K562 (cell line): ENCODE measurements around the gene KDM2A. TPM values are rescaled to one million over a fixed set of nuclear protein-coding genes. Genes with fewer than 3 reads are reported as not detected.
"Not testable (repeated sequence)": the region's sequence is repeated elsewhere in the genome, so short reads cannot be mapped to it uniquely, and the experiment has no call there.

Experiments
- ATAC-seq: fragments of 200-7000 bp; cut with Tn5 transposase; 3 replicates; pipeline ENCODE4 v1.9.1; 2020; ENCODE audit warnings: moderate library complexity
- BruUV-seq: library from RNA; stranded (reverse); fragments of 400-500 nt; replicated peaks from 2 replicates; lab custom pipeline; 2021; lab: Mats Ljungman, UMichigan
- CTCF ChIA-PET: fragments of 300-600 bp; formaldehyde crosslinking; extraction: SDS; loops from one replicate; lab custom pipeline; 2021; ENCODE audit warnings: low intra/inter-chr PET ratio; lab: Yijun Ruan, JAX
- POLR2A ChIA-PET: fragments of 300-600, 350-650 bp; sonication (Branson Sonifier 250); formaldehyde crosslinking; extraction: SDS; loops from one replicate; lab custom pipeline; 2021; ENCODE audit warnings: antibody characterized with exemption, inconsistent platforms; lab: Yijun Ruan, JAX
- DNase-seq, 4 experiments: peaks; one replicate each; pipeline versions ENCODE4 v3.0.0 to v3.0.0-alpha.2; 2011 to 2018; ENCODE audit warnings: low spot score in 3 of 4, mixed read lengths in 3 of 4; ENCODE audit errors: extremely low read depth in 1 of 4
- FAIRE-seq: peaks from 2 replicates; lab custom pipeline; 2011; peaks lifted over from hg19 to GRCh38; lab: Jason Lieb, UNC
- H2AFZ ChIP-seq: 2 replicates; pipeline ENCODE4 v1.6.0; 2011; ENCODE audit warnings: low read depth, low read length, control low read depth, inconsistent platforms
- H3K27ac ChIP-seq: fragments of 200-600 bp; 3 replicates; pipeline ENCODE4 v1.8.0; 2011; ENCODE audit warnings: low read depth, mild to moderate bottlenecking, control low read depth, inconsistent platforms, low read length, moderate library complexity, mixed read lengths; ENCODE audit errors: extremely low read depth
- H3K27me3 ChIP-seq, 2 experiments: fragments of 300-600 bp in 1 of 2; 2 replicates in 1 of 2; 3 replicates in 1 of 2; pipeline versions ENCODE4 v1.6.0 to v1.8.0; 2011; ENCODE audit warnings: inconsistent platforms in 2 of 2, low read length in 2 of 2, mild to moderate bottlenecking in 1 of 2, mixed read lengths in 1 of 2, moderate library complexity in 1 of 2; ENCODE audit not compliant: control insufficient read depth in 2 of 2, insufficient read depth in 2 of 2
- H3K36me3 ChIP-seq: fragments of 300-600 bp; 3 replicates; pipeline ENCODE4 v1.8.0; 2011; ENCODE audit warnings: mild to moderate bottlenecking, low read length, inconsistent platforms; ENCODE audit not compliant: control insufficient read depth, insufficient read depth
- H3K4me1 ChIP-seq, 2 experiments: fragments of 200-600 bp in 1 of 2; replicated peaks in 1 of 2; 2 replicates in 1 of 2; 3 replicates in 1 of 2; pipeline versions ENCODE4 v1.5.1 to v1.8.0; 2011; ENCODE audit warnings: inconsistent platforms in 2 of 2, low read length in 2 of 2, mild to moderate bottlenecking in 1 of 2, mixed read lengths in 1 of 2, moderate library complexity in 1 of 2; ENCODE audit not compliant: control insufficient read depth in 2 of 2, insufficient read depth in 2 of 2
- H3K4me2 ChIP-seq: 2 replicates; pipeline ENCODE4 v1.6.1; 2011; ENCODE audit warnings: low read length, control low read depth, inconsistent platforms, mixed read lengths; ENCODE audit not compliant: insufficient read depth
- H3K4me3 ChIP-seq: fragments of 200-600 bp; sonication (generic), shearing (Covaris generic); 2 replicates; pipeline ENCODE4 v1.5.1; 2016; ENCODE audit warnings: control low read depth, inconsistent platforms
- H3K79me2 ChIP-seq: fragments of 200-600 bp; 3 replicates; pipeline ENCODE4 v1.8.0; 2011; ENCODE audit warnings: low read length, inconsistent platforms; ENCODE audit not compliant: control insufficient read depth, insufficient read depth
- H3K9ac ChIP-seq, 2 experiments: 2 replicates each; pipeline versions ENCODE4 v1.6.0 to v1.6.1; 2011; ENCODE audit warnings: low read depth in 2 of 2, low read length in 2 of 2, control low read depth in 1 of 2, inconsistent platforms in 1 of 2, mild to moderate bottlenecking in 1 of 2, mixed read lengths in 1 of 2; ENCODE audit not compliant: insufficient read depth in 1 of 2
- H3K9me1 ChIP-seq: one replicate; pipeline ENCODE4 v1.6.0; 2011; ENCODE audit warnings: inconsistent platforms, mild to moderate bottlenecking, low read length, moderate library complexity; ENCODE audit not compliant: control insufficient read depth, insufficient read depth
- H3K9me3 ChIP-seq: replicated peaks from 2 replicates; pipeline ENCODE4 v1.5.1; 2011; ENCODE audit warnings: low read depth, low read length, inconsistent platforms; ENCODE audit not compliant: control insufficient read depth, insufficient read depth
- H4K20me1 ChIP-seq: replicated peaks from 2 replicates; pipeline ENCODE4 v1.6.1; 2011; ENCODE audit warnings: low read length, inconsistent platforms, mixed read lengths; ENCODE audit not compliant: control insufficient read depth, insufficient read depth
- CHCHD3 ChIP-seq: fragments of 250-450 bp; sonication (Bioruptor Pico); IDR thresholded peaks from 2 replicates; pipeline ENCODE4 v2.1.2; 2022; ENCODE audit warnings: mild to moderate bottlenecking
- FOXP1 ChIP-seq: sonication (generic); formaldehyde crosslinking; IDR thresholded peaks from 2 replicates; pipeline ENCODE4 v1.8.0; 2022; ENCODE audit warnings: mild to moderate bottlenecking, missing genetic modification reagents
- GTF2F1 ChIP-seq: IDR thresholded peaks from 2 replicates; pipeline ENCODE4 v1.6.1; 2011; ENCODE audit warnings: low read depth, low read length, improper control_type of control experiment
- HCFC1 ChIP-seq: IDR thresholded peaks from 2 replicates; pipeline ENCODE4 v1.6.1; 2012; ENCODE audit warnings: low read depth, low read length, improper control_type of control experiment
- NFRKB ChIP-seq: fragments of 450-650 bp; IDR thresholded peaks from 2 replicates; pipeline ENCODE4 v1.6.1; 2016; ENCODE audit warnings: low read depth
- PHF20 ChIP-seq: fragments of 450-650 bp; IDR thresholded peaks from 2 replicates; pipeline ENCODE4 v1.6.1; 2018; ENCODE audit not compliant: partially characterized antibody
- ZNF124 ChIP-seq: sonication (generic); formaldehyde crosslinking; IDR thresholded peaks from 2 replicates; pipeline ENCODE4 v1.8.1; 2022; ENCODE audit warnings: missing genetic modification reagents
- ZNF165 ChIP-seq: fragments of 250-450 bp; sonication (Bioruptor Pico); IDR thresholded peaks from 2 replicates; pipeline ENCODE4 v1.4.0; 2020; ENCODE audit warnings: borderline replicate concordance
- ZNF41 ChIP-seq: fragments of 250-450 bp; sonication (Bioruptor Pico); conservative IDR thresholded peaks from 2 replicates; pipeline ENCODE4 v1.4.0; 2020; ENCODE audit warnings: mild to moderate bottlenecking
- WGBS: fragments of 100-300 bp; shearing (Covaris generic); methylation state at CpG from one replicate; pipeline ENCODE4 v1.1.6; 2016; ENCODE audit warnings: low coverage, mixed read lengths; ENCODE audit not compliant: insufficient coverage; ENCODE audit errors: missing lambda C conversion rate; 5-methylcytosine and 5-hydroxymethylcytosine counted together
- in situ Hi-C: fragments of 300-500 bp; cut with MboI; formaldehyde crosslinking; loops from 4 replicates; pipeline ENCODE4 v1.15.0; 2018; ENCODE audit warnings: inconsistent platforms, mixed read lengths
- intact Hi-C: fragments of 100-400 bp; cut with micrococcal nuclease; formaldehyde crosslinking; loops from 2 replicates; pipeline ENCODE4 v1.14.2; 2022
- polyA plus RNA-seq, 8 experiments: library from polyadenylated mRNA; depleted of rRNA in 4 of 8; stranded (reverse) in 5 of 8; unstranded in 3 of 8; fragments of >200 nt; fragmentation: Nextera tagmentation in 2 of 8; fragmentation: Illumina TruSeq in 1 of 8; extraction: Ambion mirVana in 2 of 8; extraction: Trizol in 1 of 8; gene quantifications; 2 replicates each; pipeline versions ENCODE4 v1.2.1 to v1.2.3, GENCODE V29; 2011 to 2014; ENCODE audit warnings: inconsistent platforms in 1 of 8, missing spikeins in 1 of 8
- total RNA-seq, 7 experiments: library from RNA; depleted of rRNA in 6 of 7; stranded (reverse); fragments of >200 nt in 6 of 7; fragmentation: Illumina TruSeq in 2 of 7; extraction: Trizol in 2 of 7; gene quantifications; 2 replicates each; pipeline versions ENCODE4 v1.2.1 to v1.2.3, GENCODE V29; 2011 to 2021; ENCODE audit warnings: low replicate concordance in 1 of 7

The KDM2A gene
- total and polyA plus RNA-seq, 9 of the 15 experiments (the other 6 are each of a cell fraction or from before 2014, with no cell fraction given), result 5.0 to 39.3 (median 21.3) TPM

GRCh38 chr11:67198781-67199180, 79.7 kb downstream of the KDM2A start:
- POLR2A ChIA-PET, result interaction anchor here (1.4 kb wide), 1 partner anchor 34 kb away, joined by 3 read pairs; no protein-coding TSS in a partner anchor
- peaks cover 16% of the 10 kb centered on the region; the same call in 2 of the 3 replicates for H3K36me3 ChIP-seq
- H3K4me1 ChIP-seq, H3K27me3 ChIP-seq, BruUV-seq, ATAC-seq, DNase-seq, H4K20me1 ChIP-seq, H2AFZ ChIP-seq, H3K9ac ChIP-seq, intact Hi-C loops, H3K9me3 ChIP-seq, in situ Hi-C loops, H3K4me2 ChIP-seq, CTCF ChIA-PET, H3K79me2 ChIP-seq, H3K4me3 ChIP-seq, FAIRE-seq, H3K27ac ChIP-seq, H3K9me1 ChIP-seq: not testable (repeated sequence)
- WGBS, result 93% methylated on average over 3 of the region's 3 CpGs

- Histone ChIP-seq H2AFZ (no peak overlapping the region), H3K36me3 (peaks cover 8% of the 10 kb centered on the region; the same call in 2 of the 3 replicates), H3K79me2 (no peaks in the 10 kb centered on the region), H3K4me2 (no peak overlapping the region), H3K4me1 (no peaks in the 10 kb centered on the region), H3K27me3 (no peaks in the 10 kb centered on the region), H3K4me3 (no peak overlapping the region), H3K27ac (no peak overlapping the region), H3K9me3 (no peaks in the 10 kb centered on the region), H3K9me1 (no peaks in the 10 kb centered on the region), H4K20me1 (no peaks in the 10 kb centered on the region), H3K9ac (no peak overlapping the region)
- no peak for ATAC-seq
- ChIA-PET POLR2A (interaction anchor here (0.7 to 1.4 kb wide), 3 partner anchors 11 to 40 kb away, joined by 3 to 4 read pairs (median 3); no protein-coding TSS in a partner anchor), CTCF (no interaction called here)
- no TSS peak for BruUV-seq
- DNase-seq, result no peak
- intact Hi-C loops, result no loop called here
- in situ Hi-C loops, result no loop called here
- TF ChIP-seq NFRKB (no peak), GTF2F1 (no peak), FOXP1 (CRISPR knock-in tag) (no peak), ZNF165 (no peak), CHCHD3 (no peak), ZNF124 (CRISPR knock-in tag) (no peak), PHF20 (no peak), ZNF41 (CRISPR knock-in tag) (no peak), HCFC1 (no peak)
- no peak for FAIRE-seq
Observed at GRCh38 chr11:67199751-67200150, 80.7 kb downstream of the KDM2A start.
